GM04503 (cell line): ENCODE measurements around the gene NUDT10.
"Not testable (repeated sequence)": the region's sequence is repeated elsewhere in the genome, so short reads cannot be mapped to it uniquely, and the experiment has no call there.

Experiments used
- DNase-seq: peaks from one replicate; pipeline ENCODE4 v3.0.0-alpha.2; 2012; ENCODE audit warnings: low read depth

The NUDT10 gene

GRCh38 chrX:51332188-51332942, at the start of gene NUDT10:
NUDT10 (plus strand) TSS chrX:51332822; CDS start chrX:51332966, 144 bp downstream.
- no peak for DNase-seq

DNA sequence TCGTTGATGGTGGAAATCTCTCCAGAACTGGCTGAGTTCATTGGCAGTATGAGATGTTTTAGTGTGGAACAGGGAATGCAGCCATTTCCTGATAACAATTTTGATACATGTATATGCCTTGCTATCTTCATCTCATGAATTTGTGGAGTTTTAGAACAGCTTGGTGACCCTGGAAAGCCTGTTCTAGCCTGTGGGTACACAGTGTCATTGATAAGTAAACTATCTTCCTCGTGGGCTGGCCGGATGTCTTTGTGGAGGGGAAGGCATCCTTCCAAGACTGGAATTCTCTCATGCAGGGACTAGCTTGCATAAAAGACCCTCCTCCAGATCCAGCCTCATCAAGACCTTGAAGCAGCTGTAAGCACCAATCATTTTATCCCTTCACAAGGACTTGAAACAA, 40.2 kb upstream of the NUDT10 start:
- no peak for DNase-seq

DNA sequence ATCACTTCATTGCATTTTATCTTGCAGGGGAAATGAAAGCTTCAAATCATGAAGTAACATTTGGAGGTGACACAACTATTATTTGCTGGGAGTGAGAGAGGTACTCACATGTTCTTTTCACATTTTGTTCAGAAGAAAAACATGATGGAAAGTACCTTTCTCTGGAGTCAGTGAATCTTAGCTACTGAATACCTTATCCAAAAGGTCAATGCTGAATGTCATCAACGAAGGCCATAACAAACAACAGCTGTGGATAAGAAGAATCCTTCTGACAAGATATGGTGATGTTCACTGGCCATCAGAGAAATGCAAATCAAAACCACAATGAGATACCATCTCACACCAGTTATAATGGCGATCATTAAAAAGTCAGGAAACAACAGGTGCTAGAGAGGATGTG, 36.5 kb upstream of the NUDT10 start:
- DNase-seq = no peak

DNA sequence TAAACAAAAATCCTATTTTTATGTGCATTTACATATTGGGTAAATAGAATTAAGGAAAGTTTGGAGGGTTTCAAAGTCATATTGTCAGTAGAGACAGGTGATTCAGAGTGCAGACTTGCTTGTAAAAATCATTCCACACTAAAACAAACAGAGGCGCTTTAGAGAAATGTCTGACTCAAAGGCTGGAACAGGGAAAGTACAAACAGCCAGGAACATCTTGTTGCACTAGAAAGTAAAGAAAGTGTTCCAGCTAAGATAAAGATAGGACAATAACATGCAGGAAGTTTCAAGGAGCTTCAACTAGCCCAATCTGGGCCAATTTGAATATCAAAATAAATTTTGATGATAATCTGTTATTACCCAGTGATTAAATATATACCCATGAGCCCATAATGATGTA, 16.4 kb upstream of the NUDT10 start:
- DNase-seq = no peak

DNA sequence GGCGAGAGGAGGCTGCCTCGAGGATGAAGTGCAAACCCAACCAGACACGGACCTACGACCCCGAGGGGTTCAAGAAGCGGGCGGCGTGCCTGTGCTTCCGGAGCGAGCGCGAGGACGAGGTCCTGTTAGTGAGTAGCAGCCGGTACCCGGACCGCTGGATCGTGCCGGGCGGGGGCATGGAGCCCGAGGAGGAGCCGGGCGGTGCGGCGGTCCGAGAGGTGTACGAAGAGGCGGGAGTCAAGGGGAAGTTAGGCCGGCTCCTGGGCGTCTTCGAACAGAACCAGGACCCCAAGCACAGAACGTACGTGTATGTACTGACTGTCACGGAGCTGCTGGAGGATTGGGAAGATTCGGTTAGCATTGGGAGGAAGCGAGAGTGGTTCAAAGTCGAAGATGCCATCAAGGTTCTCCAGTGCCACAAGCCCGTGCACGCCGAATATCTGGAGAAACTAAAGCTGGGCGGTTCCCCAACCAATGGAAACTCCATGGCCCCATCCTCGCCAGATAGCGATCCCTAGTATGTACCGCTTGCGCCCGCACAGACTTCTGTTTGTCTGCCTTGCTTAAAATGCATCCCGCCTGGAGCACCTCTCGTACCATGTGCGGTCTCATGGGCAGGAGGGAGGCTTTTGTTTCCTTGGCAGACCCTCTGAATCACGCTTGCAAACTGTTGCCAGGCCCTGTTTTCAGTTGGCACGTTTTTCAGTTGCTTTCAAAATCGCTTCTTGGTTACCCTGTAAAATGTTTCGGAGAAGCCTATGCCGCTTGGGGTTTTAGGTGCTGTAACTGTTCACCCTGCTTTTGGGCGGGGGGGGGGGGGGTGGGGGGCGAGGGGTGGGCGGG, 542 bp downstream of the NUDT10 start:
- not testable (repeated sequence) for DNase-seq

DNA sequence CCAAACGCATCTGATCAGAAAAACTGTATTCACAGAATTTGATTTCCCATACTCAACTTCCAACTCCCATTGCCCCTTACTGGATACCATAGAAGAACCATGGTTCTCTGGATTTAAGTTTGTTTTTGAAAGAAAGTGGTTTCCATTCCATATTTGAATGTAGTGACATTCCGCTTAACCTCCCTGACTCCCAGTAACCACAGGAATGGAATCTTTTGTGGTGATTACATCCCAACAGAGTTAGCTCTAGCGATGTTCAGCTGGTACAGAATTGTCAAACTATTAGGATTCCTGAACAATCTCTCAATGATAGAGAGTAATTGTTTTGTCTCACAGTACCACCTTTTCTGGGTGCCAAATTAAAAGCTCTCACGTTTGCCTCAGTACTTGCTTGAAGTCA, 1.7 kb downstream of the NUDT10 start:
- DNase-seq = no peak

GRCh38 chrX:51336584-51336983, 4.0 kb downstream of the NUDT10 start:
- peak; percentile 3 for DNase-seq

DNA sequence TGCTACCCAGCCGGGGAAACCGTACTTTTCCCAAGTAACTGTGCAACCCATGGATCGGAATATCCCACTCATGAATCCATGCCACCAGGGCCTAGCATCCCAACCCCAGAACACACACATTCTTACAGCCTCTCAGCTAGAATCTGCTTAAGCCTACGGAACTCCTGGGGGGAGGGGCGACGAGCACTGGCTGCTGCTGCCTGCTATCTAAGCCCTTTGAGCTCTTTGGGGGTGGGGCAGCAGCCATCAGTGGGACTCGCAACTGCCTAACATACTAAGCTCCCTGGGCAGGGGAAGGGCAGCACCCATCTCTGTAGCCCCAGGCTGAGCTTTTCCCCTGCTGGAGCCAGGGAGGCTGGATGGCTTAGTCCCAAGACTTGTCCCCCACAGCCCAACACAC, 28.6 kb downstream of the NUDT10 start:
- no peak for DNase-seq

GRCh38 chrX:51376672-51377071, 44.0 kb downstream of the NUDT10 start:
- no peak for DNase-seq
